ENCODE data around the gene FREY1. TPM values are rescaled to one million over a fixed set of nuclear protein-coding genes. Genes with fewer than 3 reads are reported as not detected.

The FREY1 gene
- total and polyA plus RNA-seq, 2 of the 13 experiments (the other 11 are each of a cell fraction or from before 2014, with no cell fraction given), result 0.44 to 0.73 TPM

- no peaks in the 10 kb centered on the region for H3K9me3 ChIP-seq (ENCODE audit: low read length)
- no peak overlapping the region for H3K4me2 ChIP-seq (ENCODE audit: low read depth, low read length)
- TF ChIP-seq AGO2 (optimal IDR thresholded peaks at IDR 0.05; ENCODE audit: low read depth, low read length) (peak; percentile 54), RNF2 (conservative IDR thresholded peaks at IDR 0.05; ENCODE audit: low read depth) (no peak)
- no peaks in the 10 kb centered on the region for H3K79me2 ChIP-seq (ENCODE audit: insufficient read depth, low read length)
- WGBS (ENCODE audit: low lambda C conversion rate), result 98% methylated on average over 5 of the region's 12 CpGs
- no TSS peak for BruUV-seq (replicated peaks)
- H3K27ac ChIP-seq (ENCODE audit: extremely low read length, insufficient read depth, low read length), result no peak overlapping the region
- 0 out of 5 replicates have a peak, but pooled peaks cover 0 to under 1% of the 10 kb centered on the region in 2 experiments for H3K27me3 ChIP-seq (ENCODE audit: control insufficient read depth in 1 of 2, insufficient read depth in 2 of 2, low read length in 2 of 2)
- ATAC-seq, result no peak
- FAIRE-seq, result no peak
- in situ Hi-C loops (cut with HindIII; ENCODE audit: extremely low pct_ligation_motif_present, low pct_unique_long_range_greater_than_20kb), result no loop called here
- no peaks in the 10 kb centered on the region; a peak in 1 of 5 replicates for H3K36me3 ChIP-seq (replicated peaks in 1 of 2; ENCODE audit: control insufficient read depth in 1 of 2, insufficient read depth in 2 of 2, low read length in 2 of 2)
- ChIA-PET CTCF (ENCODE audit: low intra/inter-chr PET ratio, low total read pairs) (no interaction called here), POLR2A (no interaction called here)
- no peak overlapping the region for H3K9ac ChIP-seq (ENCODE audit: insufficient read depth, low read depth, low read length)
- H3K4me1 ChIP-seq (ENCODE audit: insufficient read depth, low read length), result peaks cover 25% of the 10 kb centered on the region
- no peak overlapping the region for H3K4me3 ChIP-seq (replicated peaks in 1 of 3; ENCODE audit: insufficient read depth in 1 of 3, low read depth in 2 of 3, low read length in 3 of 3)
- no peaks in the 10 kb centered on the region for H4K20me1 ChIP-seq (ENCODE audit: insufficient read depth, low read length)
- H2AFZ ChIP-seq (ENCODE audit: low read length), result no peak overlapping the region
- no peak for DNase-seq (ENCODE audit: low spot score)
- intact Hi-C loops (cut with micrococcal nuclease; ENCODE audit: unreplicated experiment), result no loop called here
Observed at GRCh38 chr11:45926001-45926401, 18.9 kb upstream of the FREY1 start.

GRCh38 chr11:45925550-45925949 lies 18.5 kb upstream of the FREY1 start:
- ATAC-seq (no peak), FAIRE-seq (no peak), DNase-seq (ENCODE audit: low spot score) (no peak)
- intact Hi-C loops (cut with micrococcal nuclease; ENCODE audit: unreplicated experiment) (no loop called here), in situ Hi-C loops (cut with HindIII; ENCODE audit: extremely low pct_ligation_motif_present, low pct_unique_long_range_greater_than_20kb) (no loop called here)
- no peaks in the 10 kb centered on the region for H3K9me3 ChIP-seq (ENCODE audit: low read length)
- no peak overlapping the region for H2AFZ ChIP-seq (ENCODE audit: low read length)
- no peak overlapping the region for H3K4me2 ChIP-seq (ENCODE audit: low read depth, low read length)
- H3K27ac ChIP-seq (ENCODE audit: extremely low read length, insufficient read depth, low read length), result no peak overlapping the region
- BruUV-seq (replicated peaks), result no TSS peak
- 0 out of 5 replicates have a peak, but pooled peaks cover 0 to 1% of the 10 kb centered on the region in 2 experiments for H3K27me3 ChIP-seq (ENCODE audit: control insufficient read depth in 1 of 2, insufficient read depth in 2 of 2, low read length in 2 of 2)
- 87% methylated on average over 3 of the region's 3 CpGs for WGBS (ENCODE audit: low lambda C conversion rate)
- H4K20me1 ChIP-seq (ENCODE audit: insufficient read depth, low read length), result no peaks in the 10 kb centered on the region
- H3K4me1 ChIP-seq (ENCODE audit: insufficient read depth, low read length), result peaks cover 30% of the 10 kb centered on the region
- POLR2A ChIA-PET, result no interaction called here
- H3K9ac ChIP-seq (ENCODE audit: insufficient read depth, low read depth, low read length), result no peak overlapping the region
- no peaks in the 10 kb centered on the region; a peak in 1 of 5 replicates for H3K36me3 ChIP-seq (replicated peaks in 1 of 2; ENCODE audit: control insufficient read depth in 1 of 2, insufficient read depth in 2 of 2, low read length in 2 of 2)
- H3K4me3 ChIP-seq (replicated peaks in 1 of 3; ENCODE audit: insufficient read depth in 1 of 3, low read depth in 2 of 3, low read length in 3 of 3), result no peak overlapping the region
- no peaks in the 10 kb centered on the region for H3K79me2 ChIP-seq (ENCODE audit: insufficient read depth, low read length)
- CTCF ChIA-PET (ENCODE audit: low intra/inter-chr PET ratio, low total read pairs), result no interaction called here
- no peak for TF ChIP-seq AGO1 (IDR thresholded peaks at IDR 0.05; ENCODE audit: low read depth, low read length, poor library complexity, severe bottlenecking)
- TF ChIP-seq AHDC1 (CRISPR knock-in tag; IDR thresholded peaks at IDR 0.05; ENCODE audit: borderline replicate concordance), result no peak
- TF ChIP-seq SP4 (CRISPR knock-in tag; IDR thresholded peaks at IDR 0.05), result no peak
- TF ChIP-seq ZNF207 (IDR thresholded peaks at IDR 0.05; ENCODE audit: borderline replicate concordance), result no peak
- TF ChIP-seq ZNF160 (CRISPR knock-in tag; IDR thresholded peaks at IDR 0.05), result no peak
- TF ChIP-seq KLF6 (CRISPR knock-in tag; IDR thresholded peaks at IDR 0.05), result no peak
- TF ChIP-seq KDM5B (CRISPR knock-in tag; IDR thresholded peaks at IDR 0.05; ENCODE audit: borderline replicate concordance), result no peak
- no peak for TF ChIP-seq ZFY (CRISPR knock-in tag; IDR thresholded peaks at IDR 0.05)
- no peak for TF ChIP-seq U2AF2 (IDR thresholded peaks at IDR 0.05; ENCODE audit: low read depth, low read length)
- no peak for TF ChIP-seq POGZ (CRISPR knock-in tag; IDR thresholded peaks at IDR 0.05)
- TF ChIP-seq ATF3 (CRISPR knock-in tag; IDR thresholded peaks at IDR 0.05), result no peak
- TF ChIP-seq ZBTB38 (CRISPR knock-in tag; IDR thresholded peaks at IDR 0.05), result no peak
- no peak for TF ChIP-seq ZSCAN31 (CRISPR knock-in tag; IDR thresholded peaks at IDR 0.05; ENCODE audit: low read depth)
